OCI-LY3 (cell line): Measurements from ENCODE around the gene DYRK1A.

Experiments
- H2AFZ ChIP-seq: fragments of 200-600, 300-600 bp; shearing (Covaris generic); 2 replicates; pipeline ENCODE4 v1.6.0; 2014; ENCODE audit warnings: antibody characterized with exemption, low read depth, low read length
- H3K27ac ChIP-seq: fragments of 200-600, 300-600 bp; sonication (generic); 2 replicates; pipeline ENCODE4 v1.5.1; 2014; ENCODE audit warnings: mild to moderate bottlenecking, low read length, moderate library complexity, mixed read lengths
- H3K27me3 ChIP-seq: fragments of 200-600, 300-600 bp; sonication (generic); 2 replicates; pipeline ENCODE4 v1.6.1; 2014; ENCODE audit warnings: low read depth, low read length, mixed read lengths
- H3K36me3 ChIP-seq: fragments of 200-600, 300-600 bp; sonication (generic); replicated peaks from 2 replicates; pipeline ENCODE3; 2014; ENCODE audit warnings: low read depth, low read length, mixed read lengths
- H3K4me1 ChIP-seq: fragments of 300-600, 200-600 bp; sonication (generic); 2 replicates; pipeline ENCODE4 v1.6.1; 2014; ENCODE audit warnings: low read length, mixed read lengths
- H3K4me2 ChIP-seq: fragments of 200-600, 300-600 bp; sonication (generic); 2 replicates; pipeline ENCODE4 v1.6.1; 2014; ENCODE audit warnings: low read length, mixed read lengths
- H3K4me3 ChIP-seq: fragments of 300-600, 200-600 bp; sonication (generic); 2 replicates; pipeline ENCODE4 v1.5.1; 2014; ENCODE audit warnings: antibody characterized with exemption, mild to moderate bottlenecking, low read length, moderate library complexity
- H3K79me2 ChIP-seq: fragments of 300-600, 200-600 bp; shearing (Covaris generic); 2 replicates; pipeline ENCODE4 v1.6.1; 2014; ENCODE audit warnings: mild to moderate bottlenecking, low read length, mixed read lengths
- H3K9ac ChIP-seq: fragments of 300-600, 200-600 bp; shearing (Covaris generic); 2 replicates; pipeline ENCODE4 v1.6.0; 2014; ENCODE audit warnings: mild to moderate bottlenecking, low read length, moderate library complexity
- H3K9me3 ChIP-seq: fragments of 200-600, 300-600 bp; shearing (Covaris generic); 2 replicates; pipeline ENCODE4 v1.6.1; 2014; ENCODE audit warnings: low read length, mixed read lengths; ENCODE audit not compliant: insufficient read depth
- H4K20me1 ChIP-seq: fragments of 200-600, 300-600 bp; sonication (generic); 2 replicates; pipeline ENCODE4 v1.6.1; 2016; ENCODE audit warnings: low read length, mixed read lengths; ENCODE audit not compliant: insufficient read depth
- CTCF ChIP-seq: fragments of 200-600, 300-600 bp; sonication (generic); IDR thresholded peaks from 2 replicates; pipeline ENCODE4 v1.5.1; 2014; ENCODE audit warnings: antibody characterized with exemption, low read length, low read depth
- EZH2phosphoT487 ChIP-seq: fragments of 200-600 bp; shearing (Covaris generic); IDR thresholded peaks from 2 replicates; pipeline ENCODE4 v1.6.1; 2018; ENCODE audit warnings: antibody characterized with exemption, mixed run types, low read depth

DYRK1A gene

GRCh38 chr21:37435120-37435519 is 68.5 kb downstream of the DYRK1A start:
- H3K4me2 ChIP-seq = no peak overlapping the region
- no peaks in the 10 kb centered on the region for H3K27me3 ChIP-seq
- no peaks in the 10 kb centered on the region for H3K9me3 ChIP-seq
- peaks cover 97% of the 10 kb centered on the region for H3K79me2 ChIP-seq
- TF ChIP-seq CTCF (no peak), EZH2phosphoT487 (no peak)
- H3K9ac ChIP-seq = no peak overlapping the region
- H3K4me3 ChIP-seq = no peak overlapping the region
- H2AFZ ChIP-seq = no peak overlapping the region
- H3K27ac ChIP-seq = no peak overlapping the region
- peaks cover 4% of the 10 kb centered on the region for H3K36me3 ChIP-seq
- H4K20me1 ChIP-seq = peaks cover 93% of the 10 kb centered on the region
- H3K4me1 ChIP-seq = no peaks in the 10 kb centered on the region

GRCh38 chr21:37435711-37436110 is 69.1 kb downstream of the DYRK1A start:
- H3K4me2 ChIP-seq = no peak overlapping the region
- peaks cover 93% of the 10 kb centered on the region for H4K20me1 ChIP-seq
- TF ChIP-seq CTCF (no peak), EZH2phosphoT487 (no peak)
- no peak overlapping the region for H3K27ac ChIP-seq
- no peaks in the 10 kb centered on the region for H3K9me3 ChIP-seq
- H3K4me3 ChIP-seq = no peak overlapping the region
- no peak overlapping the region for H2AFZ ChIP-seq
- H3K9ac ChIP-seq = no peak overlapping the region
- no peaks in the 10 kb centered on the region for H3K4me1 ChIP-seq
- H3K36me3 ChIP-seq = no peaks in the 10 kb centered on the region
- no peaks in the 10 kb centered on the region for H3K27me3 ChIP-seq
- peaks cover 97% of the 10 kb centered on the region for H3K79me2 ChIP-seq

- no peak overlapping the region for H3K4me3 ChIP-seq
- no peak for TF ChIP-seq CTCF
- no peak for TF ChIP-seq EZH2phosphoT487
- H3K36me3 ChIP-seq = no peaks in the 10 kb centered on the region
Measured at GRCh38 chr21:37436174-37436573, 69.6 kb downstream of the DYRK1A start.

GRCh38 chr21:37437376-37438080 is 71.0 kb downstream of the DYRK1A start:
- Histone ChIP-seq H4K20me1 (peaks cover 93% of the 10 kb centered on the region), H3K27ac (no peak overlapping the region)

More at GRCh38 chr21:37436174-37436573, 69.6 kb downstream of the DYRK1A start:
- Histone ChIP-seq H2AFZ (no peak overlapping the region), H3K9me3 (no peaks in the 10 kb centered on the region), H3K4me1 (no peaks in the 10 kb centered on the region), H3K9ac (no peak overlapping the region), H3K27ac (no peak overlapping the region), H3K4me2 (no peak overlapping the region), H3K79me2 (peaks cover 97% of the 10 kb centered on the region), H3K27me3 (no peaks in the 10 kb centered on the region), H4K20me1 (peaks cover 93% of the 10 kb centered on the region)

More at GRCh38 chr21:37437376-37438080, 71.0 kb downstream of the DYRK1A start:
- peaks cover 97% of the 10 kb centered on the region for H3K79me2 ChIP-seq
- H2AFZ ChIP-seq = no peak overlapping the region
- no peak for TF ChIP-seq CTCF
- TF ChIP-seq EZH2phosphoT487 = no peak
- H3K9ac ChIP-seq = no peak overlapping the region
- no peaks in the 10 kb centered on the region for H3K36me3 ChIP-seq
- H3K4me1 ChIP-seq = no peaks in the 10 kb centered on the region
- no peaks in the 10 kb centered on the region for H3K27me3 ChIP-seq
- H3K4me2 ChIP-seq = no peak overlapping the region
- H3K9me3 ChIP-seq = no peaks in the 10 kb centered on the region
- no peak overlapping the region for H3K4me3 ChIP-seq
